Stimulated activated naive CD8-positive, alpha-beta T cell treated with anti-CD3 and anti-CD28 coated beads, Interleukin-15, amount 100 ng/mL, for 72 hours (primary cell): Measurements from ENCODE around the gene ZBTB21.

Experiments used
- ATAC-seq: fragments of 150-1000 bp; cut with Tn5 transposase; 2 replicates; pipeline ENCODE4 v1.10.0; 2021; ENCODE audit warnings: mild to moderate bottlenecking, moderate library complexity
- DNase-seq, 2 donors: peaks; one replicate each; pipeline ENCODE4 v3.0.0; 2021 to 2022
- H3K27ac Mint-ChIP-seq, 2 donors: one replicate each; pipeline ENCODE4 v1.8.0; 2022; ENCODE audit warnings: mild to moderate bottlenecking in 2 of 2, mixed read lengths in 2 of 2, moderate library complexity in 2 of 2
- H3K27me3 Mint-ChIP-seq: one replicate; pipeline ENCODE4 v1.8.0; 2022; ENCODE audit warnings: mixed read lengths
- H3K4me1 Mint-ChIP-seq: one replicate; pipeline ENCODE4 v1.8.0; 2022; ENCODE audit warnings: mild to moderate bottlenecking, mixed read lengths
- H3K4me3 Mint-ChIP-seq, 2 donors: one replicate each; pipeline ENCODE4 v1.8.0; 2022; ENCODE audit warnings: mild to moderate bottlenecking in 2 of 2, mixed read lengths in 2 of 2, moderate library complexity in 1 of 2
- H3K9me3 Mint-ChIP-seq, 2 donors: one replicate each; pipeline ENCODE4 v1.8.0; 2022; ENCODE audit warnings: mixed read lengths in 2 of 2

The ZBTB21 gene

GRCh38 chr21:42009831-42010506 lies at the start of gene ZBTB21:
ZBTB21 (minus strand) TSS chr21:42010360; CDS start chr21:41994095, 16,265 bp downstream.
- H3K9me3 Mint-ChIP-seq = peaks cover 4 to 6% of the 10 kb centered on the region in 2 donors
- H3K27ac Mint-ChIP-seq = peak within 1 kb of the TSS; percentile 98 to 99
- DNase-seq (peak; percentile 98 to 99), ATAC-seq (peak; percentile 90)
- no peaks in the 10 kb centered on the region for H3K27me3 Mint-ChIP-seq
- H3K4me3 Mint-ChIP-seq = peak within 1 kb of the TSS; percentile 86 to 89
- peaks cover 25% of the 10 kb centered on the region for H3K4me1 Mint-ChIP-seq

GRCh38 chr21:42059721-42060120 lies 49.6 kb upstream of the ZBTB21 start:
- H3K27ac Mint-ChIP-seq = no peak overlapping the region
- no peak for DNase-seq
- no peaks in the 10 kb centered on the region for H3K27me3 Mint-ChIP-seq
- H3K4me1 Mint-ChIP-seq = peaks cover 62% of the 10 kb centered on the region
- no peak overlapping the region for H3K4me3 Mint-ChIP-seq
- no peaks in the 10 kb centered on the region for H3K9me3 Mint-ChIP-seq
- no peak for ATAC-seq

DNA sequence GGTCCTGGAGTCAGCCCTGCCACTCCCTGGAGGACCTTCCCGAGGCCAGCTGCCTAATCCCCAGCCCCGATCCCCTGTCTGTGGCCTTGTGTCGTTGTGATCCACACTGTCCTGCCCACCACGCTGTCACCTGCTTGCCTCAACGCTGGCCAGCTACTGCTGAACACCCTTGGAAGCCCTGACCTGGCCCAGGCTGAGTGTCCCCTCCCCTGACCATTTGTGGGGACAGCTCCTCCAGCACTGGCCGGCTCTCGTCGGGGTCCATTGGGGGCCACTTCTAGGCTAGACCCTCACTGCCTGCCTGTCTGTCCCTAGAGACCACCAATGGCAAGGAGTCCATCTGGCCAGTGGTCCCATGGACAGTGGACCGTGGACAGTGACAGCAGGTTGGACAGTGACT lies 49.0 kb upstream of the ZBTB21 start:
- H3K9me3 Mint-ChIP-seq = no peaks in the 10 kb centered on the region
- DNase-seq (no peak), ATAC-seq (no peak)
- H3K27ac Mint-ChIP-seq = no peak overlapping the region
- no peak overlapping the region for H3K4me3 Mint-ChIP-seq
- H3K4me1 Mint-ChIP-seq = peaks cover 56% of the 10 kb centered on the region
- H3K27me3 Mint-ChIP-seq = no peaks in the 10 kb centered on the region

DNA sequence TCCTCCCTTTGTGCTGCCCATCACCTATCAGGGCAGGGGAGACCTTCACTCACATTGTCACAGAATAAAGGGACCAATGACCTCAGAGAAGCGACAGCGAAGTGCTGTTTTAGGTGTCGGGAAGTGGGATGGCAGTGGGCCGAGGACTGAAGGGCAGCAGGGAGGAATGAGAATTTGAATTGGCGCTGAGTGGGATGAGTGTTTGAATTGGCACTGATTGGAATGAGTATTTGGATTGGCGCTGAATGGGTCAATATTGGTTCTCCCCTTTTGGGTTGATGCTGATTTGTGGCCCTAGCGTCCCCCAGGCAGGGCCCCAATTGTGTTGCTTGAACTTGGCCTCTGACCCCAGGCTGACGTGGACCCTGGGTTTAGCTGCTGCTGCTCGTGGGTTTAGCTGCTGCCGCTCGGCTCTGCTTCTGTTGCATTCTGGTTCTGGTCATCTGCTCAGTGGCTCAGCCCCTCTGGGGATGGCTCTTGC lies 48.5 kb upstream of the ZBTB21 start:
- no peak for DNase-seq
- no peak overlapping the region for H3K27ac Mint-ChIP-seq
- ATAC-seq = no peak
- H3K4me3 Mint-ChIP-seq = no peak overlapping the region
- H3K9me3 Mint-ChIP-seq = no peaks in the 10 kb centered on the region
- peaks cover 51% of the 10 kb centered on the region for H3K4me1 Mint-ChIP-seq
- H3K27me3 Mint-ChIP-seq = no peaks in the 10 kb centered on the region

DNA sequence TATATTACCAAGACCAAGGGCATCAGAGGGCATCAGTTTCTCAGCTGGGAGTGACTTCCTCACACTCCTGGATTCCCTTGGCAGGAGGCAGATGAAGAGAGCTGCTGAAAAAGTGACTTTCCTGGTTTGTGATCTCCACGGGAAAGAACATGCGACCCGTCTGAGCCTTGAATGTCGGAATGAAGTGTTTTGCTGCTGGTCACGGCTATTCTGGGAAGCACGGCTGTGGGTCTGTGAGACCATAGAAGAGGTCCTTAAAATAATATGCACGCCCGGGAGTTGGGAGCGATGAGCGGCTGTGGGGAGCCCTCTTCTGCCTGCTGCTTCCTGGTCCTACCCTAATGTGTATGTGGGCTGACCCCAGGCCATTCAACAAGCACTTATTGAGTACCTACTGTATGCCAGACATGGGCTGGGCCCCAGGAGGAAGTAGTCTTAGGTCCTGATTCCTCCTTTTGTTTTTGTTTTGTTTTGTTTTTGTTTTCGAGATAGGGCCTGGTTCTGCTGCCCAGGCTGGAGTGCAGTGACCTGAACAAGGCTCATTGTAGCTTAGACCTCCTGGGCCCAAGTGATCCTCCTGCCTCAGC lies 47.8 kb upstream of the ZBTB21 start:
- ATAC-seq = no peak
- Mint-ChIP-seq H3K27me3 (no peaks in the 10 kb centered on the region), H3K4me3 (no peak overlapping the region), H3K27ac (peak overlapping the region in 1 of 2 donors; percentile 28), H3K9me3 (no peaks in the 10 kb centered on the region), H3K4me1 (peaks cover 44% of the 10 kb centered on the region)
- no peak for DNase-seq

DNA sequence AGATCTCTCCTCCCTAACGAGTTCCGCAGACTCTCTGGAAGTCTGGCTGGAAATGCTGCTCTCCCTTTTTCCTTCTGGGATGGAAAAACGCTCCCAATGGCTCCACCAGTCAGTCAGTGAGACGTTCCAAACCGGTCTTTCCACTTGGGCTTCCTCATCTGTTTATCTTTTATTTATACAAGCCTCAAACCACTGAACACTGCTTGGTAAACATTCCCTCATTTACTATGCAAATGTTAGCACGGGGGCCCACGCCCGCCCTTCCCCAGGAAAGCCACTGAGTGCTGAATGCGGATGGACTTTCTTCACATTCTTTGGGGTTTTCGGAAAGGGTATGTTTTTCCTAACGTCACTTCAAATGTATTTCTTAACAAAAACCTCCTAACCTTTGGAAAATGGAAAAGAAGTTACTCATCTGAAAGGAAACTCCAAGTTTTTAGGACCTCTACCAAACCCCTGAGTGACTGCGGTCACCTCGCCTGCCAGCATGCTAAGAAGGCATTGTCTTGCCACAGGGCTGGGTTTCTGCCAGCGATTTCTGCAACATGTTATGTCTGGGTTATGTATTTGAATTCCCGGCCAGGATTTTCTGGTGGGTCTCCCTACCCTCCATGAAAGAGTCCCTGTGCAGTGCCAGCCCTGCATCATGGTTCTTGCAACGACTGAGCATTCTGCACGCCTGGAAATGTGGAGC lies 47.0 kb upstream of the ZBTB21 start:
- H3K27ac Mint-ChIP-seq = no peak overlapping the region

GRCh38 chr21:42056468-42056867 lies 46.3 kb upstream of the ZBTB21 start:
- no peak for DNase-seq
- H3K27ac Mint-ChIP-seq = no peak overlapping the region

More for the DNA sequence above, 47.0 kb upstream of the ZBTB21 start:
- ATAC-seq = no peak
- no peaks in the 10 kb centered on the region for H3K9me3 Mint-ChIP-seq
- H3K4me1 Mint-ChIP-seq = peaks cover 38% of the 10 kb centered on the region
- H3K4me3 Mint-ChIP-seq = no peak overlapping the region
- H3K27me3 Mint-ChIP-seq = no peaks in the 10 kb centered on the region
- DNase-seq = no peak

DNA sequence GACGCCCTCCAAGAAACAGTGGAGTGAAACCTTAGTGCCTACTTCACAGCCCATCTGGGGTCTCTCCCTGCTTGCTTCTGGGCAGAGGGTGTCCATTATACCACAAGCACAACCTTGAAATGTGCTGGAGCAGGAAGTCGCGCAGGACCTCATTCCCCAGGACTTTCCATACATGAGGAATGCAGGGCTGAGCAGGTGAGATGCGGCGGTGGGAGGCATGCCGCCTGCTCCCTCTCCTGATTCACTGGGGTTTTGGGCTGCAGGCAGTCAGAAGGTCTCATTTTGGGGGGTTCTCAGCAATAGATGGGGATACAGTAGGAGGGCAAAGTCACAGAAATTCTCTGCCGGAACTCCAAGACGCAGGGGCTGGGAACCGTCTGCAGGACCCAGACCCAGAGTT lies 45.3 kb upstream of the ZBTB21 start:
- no peaks in the 10 kb centered on the region for H3K27me3 Mint-ChIP-seq
- H3K4me3 Mint-ChIP-seq = no peak overlapping the region
- DNase-seq = no peak
- H3K27ac Mint-ChIP-seq = no peak overlapping the region
- H3K9me3 Mint-ChIP-seq = no peaks in the 10 kb centered on the region
- no peak for ATAC-seq
- peaks cover 31% of the 10 kb centered on the region for H3K4me1 Mint-ChIP-seq

More at GRCh38 chr21:42056468-42056867, 46.3 kb upstream of the ZBTB21 start:
- no peak overlapping the region for H3K4me3 Mint-ChIP-seq
- ATAC-seq = no peak
- H3K27me3 Mint-ChIP-seq = no peaks in the 10 kb centered on the region
- H3K9me3 Mint-ChIP-seq = no peaks in the 10 kb centered on the region
- H3K4me1 Mint-ChIP-seq = peaks cover 38% of the 10 kb centered on the region

DNA sequence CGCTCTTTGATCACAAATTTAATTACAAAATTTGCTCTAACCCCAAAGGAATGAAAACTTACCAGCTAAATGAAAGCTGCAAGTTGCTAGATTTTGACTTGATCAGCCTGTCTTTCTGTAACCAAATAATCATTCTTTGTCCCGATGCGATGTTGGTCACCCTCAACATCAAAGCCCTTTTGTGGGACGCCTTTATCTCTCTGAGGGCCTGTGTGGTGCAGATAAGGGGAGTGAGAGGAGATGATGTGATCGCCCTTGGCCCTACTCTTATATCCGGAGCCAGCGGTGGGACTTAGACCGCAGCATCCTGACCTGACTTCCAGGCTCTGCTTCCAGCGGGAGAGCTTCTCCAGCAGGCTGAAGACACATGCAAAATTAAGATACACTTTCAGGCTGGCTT lies 41.6 kb upstream of the ZBTB21 start:
- peak overlapping the region in 1 of 2 donors; percentile 7 for H3K27ac Mint-ChIP-seq
- no peaks in the 10 kb centered on the region for H3K27me3 Mint-ChIP-seq
- no peak for ATAC-seq

GRCh38 chr21:42049578-42050430 lies 39.6 kb upstream of the ZBTB21 start:
- Mint-ChIP-seq H3K4me1 (peaks cover 16% of the 10 kb centered on the region), H3K27ac (peak overlapping the region in 1 of 2 donors; percentile 76), H3K9me3 (no peaks in the 10 kb centered on the region), H3K27me3 (no peaks in the 10 kb centered on the region), H3K4me3 (no peak overlapping the region)
- ATAC-seq = no peak
- DNase-seq = no peak

More for the DNA sequence above, 41.6 kb upstream of the ZBTB21 start:
- Mint-ChIP-seq H3K4me3 (no peak overlapping the region), H3K4me1 (peaks cover 16% of the 10 kb centered on the region), H3K9me3 (no peaks in the 10 kb centered on the region)
- DNase-seq = no peak

DNA sequence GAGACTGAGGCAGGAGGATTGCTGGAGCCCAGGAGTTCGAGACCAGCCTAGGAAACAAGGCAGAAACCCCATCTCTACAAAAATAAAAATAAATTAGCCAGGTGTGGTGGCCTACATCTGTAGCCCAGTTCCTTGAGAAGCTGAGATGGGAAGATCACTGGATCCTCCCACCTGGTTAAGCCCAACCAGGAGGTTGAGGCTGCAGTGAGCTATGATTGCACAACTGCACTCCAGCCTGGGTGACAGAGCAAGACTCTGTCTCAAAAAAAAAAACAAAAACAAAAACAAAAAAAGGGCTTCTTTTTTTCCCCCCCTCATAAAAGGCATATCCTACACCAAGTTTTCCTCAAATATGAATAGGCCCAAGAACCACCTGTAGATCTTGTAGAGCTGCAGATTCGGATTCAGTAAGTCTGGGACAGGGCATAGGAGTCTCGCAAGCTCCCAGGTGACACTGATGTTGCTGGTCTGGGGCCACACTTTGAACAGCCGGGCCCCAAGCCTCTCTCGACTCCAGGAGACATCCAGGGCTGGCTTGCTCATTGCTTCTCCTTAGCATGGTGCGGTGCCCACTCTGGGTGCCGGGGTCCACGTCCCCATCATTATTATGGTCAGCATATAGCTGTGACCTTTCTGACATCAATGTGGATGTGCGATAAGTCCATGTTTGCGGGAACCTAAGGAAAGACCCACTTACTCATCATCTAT lies 38.9 kb upstream of the ZBTB21 start:
- ATAC-seq (no peak), DNase-seq (no peak)
- H3K27ac Mint-ChIP-seq = peak overlapping the region in 1 of 2 donors; percentile 76

GRCh38 chr21:42047821-42048613 lies 37.9 kb upstream of the ZBTB21 start:
- DNase-seq = no peak
- peaks cover 16% of the 10 kb centered on the region for H3K4me1 Mint-ChIP-seq
- H3K9me3 Mint-ChIP-seq = no peaks in the 10 kb centered on the region
- H3K27me3 Mint-ChIP-seq = no peaks in the 10 kb centered on the region
- no peak overlapping the region for H3K4me3 Mint-ChIP-seq
- no peak overlapping the region for H3K27ac Mint-ChIP-seq
- no peak for ATAC-seq

More for the DNA sequence above, 38.9 kb upstream of the ZBTB21 start:
- no peaks in the 10 kb centered on the region for H3K9me3 Mint-ChIP-seq
- H3K4me1 Mint-ChIP-seq = peaks cover 16% of the 10 kb centered on the region
- H3K4me3 Mint-ChIP-seq = no peak overlapping the region
- H3K27me3 Mint-ChIP-seq = no peaks in the 10 kb centered on the region

DNA sequence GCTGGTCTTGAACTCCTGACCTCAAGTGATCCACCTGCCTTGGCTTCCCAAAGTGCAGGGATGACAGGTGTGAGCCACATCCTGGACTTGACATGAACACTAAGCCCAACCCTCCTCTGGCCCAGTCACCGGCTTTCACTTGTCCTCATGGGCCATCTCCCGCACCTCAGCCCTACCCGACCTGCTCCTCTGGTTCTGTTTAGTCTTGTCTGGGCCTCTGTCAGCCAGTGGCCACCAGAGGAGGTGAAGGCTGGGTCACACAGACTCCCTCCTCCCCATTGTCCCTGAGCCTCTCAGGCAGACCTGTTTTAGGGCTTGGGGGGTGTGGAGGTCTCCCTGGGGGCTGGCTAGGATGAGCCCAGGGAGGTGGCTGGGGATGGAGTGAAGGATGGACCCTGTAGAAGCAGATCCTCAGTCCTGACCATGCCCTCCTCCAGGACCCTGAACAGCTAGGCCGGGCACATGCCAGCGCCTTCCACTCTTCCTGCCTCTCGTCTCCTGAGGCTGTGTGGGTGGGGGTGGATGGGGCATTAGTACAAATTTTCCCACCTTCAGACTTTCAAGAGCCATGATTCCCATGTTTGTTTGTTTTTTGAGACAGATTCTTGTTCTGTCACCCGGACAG lies 34.8 kb upstream of the ZBTB21 start:
- ATAC-seq (no peak), DNase-seq (no peak)
- no peak overlapping the region for H3K27ac Mint-ChIP-seq
- no peak overlapping the region for H3K4me3 Mint-ChIP-seq
- no peaks in the 10 kb centered on the region for H3K27me3 Mint-ChIP-seq
- no peaks in the 10 kb centered on the region for H3K9me3 Mint-ChIP-seq
- peaks cover 25% of the 10 kb centered on the region for H3K4me1 Mint-ChIP-seq

DNA sequence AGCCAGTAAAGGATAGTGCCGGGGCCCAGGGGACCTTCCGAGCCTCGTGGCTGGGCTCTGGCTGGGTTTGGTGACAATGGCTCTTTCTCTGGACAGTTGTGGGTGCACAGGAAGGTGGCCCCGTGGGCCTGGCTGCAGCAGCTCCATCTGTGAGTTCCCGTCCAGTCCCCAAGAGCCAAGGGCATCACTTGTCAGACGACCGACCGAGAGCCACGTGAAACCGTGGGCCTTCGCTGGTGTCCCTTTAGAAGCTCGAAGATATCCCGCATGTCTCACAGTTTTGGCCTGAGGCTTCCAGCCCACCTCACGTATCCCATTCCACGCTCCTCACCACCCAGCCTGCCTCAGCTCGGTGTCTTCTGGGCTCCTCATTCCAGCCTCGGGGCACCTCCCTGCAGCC lies 33.8 kb upstream of the ZBTB21 start:
- DNase-seq (no peak), ATAC-seq (no peak)
- Mint-ChIP-seq H3K27me3 (no peaks in the 10 kb centered on the region), H3K9me3 (no peaks in the 10 kb centered on the region), H3K27ac (no peak overlapping the region), H3K4me3 (no peak overlapping the region), H3K4me1 (peaks cover 21% of the 10 kb centered on the region)
